Esophagus mucosa (tissue), 1 donor: ENCODE measurements around the gene GLOD5. TPM values are rescaled to one million over a fixed set of nuclear protein-coding genes. Genes with fewer than 3 reads are reported as not detected.
"Not testable (repeated sequence)": the region's sequence is repeated elsewhere in the genome, so short reads cannot be mapped to it uniquely, and the experiment has no call there.

ENCODE experiments used
- ATAC-seq: fragments of 200-7000 bp; cut with Tn5 transposase; one replicate; pipeline ENCODE4 v1.9.1; 2020
- total RNA-seq: library from RNA; stranded (reverse); gene quantifications from one replicate; pipeline ENCODE4 v1.2.4, GENCODE V29; 2023
- donor health status: DM: yes; HTN: yes; CAD: no.

GLOD5 gene
- total RNA-seq, 1 donor from 2014 or later = 0.52 TPM

DNA sequence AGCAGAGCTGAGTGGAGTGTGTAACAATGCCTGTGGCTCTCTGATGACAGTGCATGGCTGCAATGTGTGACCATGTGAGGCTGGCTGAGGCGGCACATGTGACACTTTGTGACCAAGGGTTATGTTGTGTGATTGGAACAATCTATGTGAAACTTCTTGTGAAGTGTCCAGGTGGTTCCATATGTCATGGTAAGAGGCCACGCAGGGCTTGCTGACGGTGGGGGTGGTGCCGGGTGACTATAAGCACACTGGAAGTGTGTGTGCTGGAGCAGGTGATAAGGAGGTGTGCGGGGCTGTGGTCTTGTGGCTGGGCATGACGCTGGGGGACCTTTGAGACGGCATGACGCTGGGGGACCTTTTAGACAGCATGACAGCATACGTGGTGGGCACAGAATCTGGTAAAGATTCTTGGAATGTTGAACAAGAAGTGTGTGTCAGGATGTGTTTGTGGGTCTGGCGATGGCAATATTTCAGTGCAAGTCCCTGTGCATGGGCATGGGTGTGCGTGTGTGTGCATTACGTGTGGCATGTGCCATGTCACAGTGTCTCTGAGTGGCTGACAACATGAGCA lies 32.9 kb downstream of the GLOD5 start:
- peak; percentile 42 for ATAC-seq

DNA sequence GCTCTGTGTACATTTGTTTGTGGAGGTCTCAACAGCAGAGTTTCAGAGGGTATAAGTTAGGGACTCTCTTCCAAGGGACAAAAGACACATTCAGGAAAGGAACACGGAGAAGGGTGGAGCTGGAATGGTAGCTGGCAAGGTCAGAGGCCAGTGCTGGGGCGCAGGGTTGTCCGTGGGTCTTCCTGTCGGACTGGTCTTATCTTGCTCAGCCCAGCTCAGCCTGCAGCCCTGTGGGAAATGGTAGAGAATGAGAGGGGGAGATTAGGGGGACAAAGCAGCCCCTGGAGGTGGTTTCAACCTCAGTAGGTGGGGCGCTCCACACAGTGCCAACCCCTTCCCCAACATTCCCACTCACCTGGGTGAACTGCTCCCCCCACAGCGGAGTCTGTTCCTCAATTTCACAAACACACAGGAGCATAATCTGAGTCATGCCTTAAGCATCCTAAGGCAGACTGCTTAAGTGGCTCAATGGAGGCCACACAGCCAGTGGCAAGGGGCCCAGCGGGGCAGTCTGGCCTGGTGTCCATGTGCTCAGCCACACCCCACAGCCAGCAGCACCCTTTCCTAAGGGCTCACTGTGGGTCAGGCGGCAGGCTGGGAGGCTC lies 33.5 kb downstream of the GLOD5 start:
- ATAC-seq = peak; percentile 48

DNA sequence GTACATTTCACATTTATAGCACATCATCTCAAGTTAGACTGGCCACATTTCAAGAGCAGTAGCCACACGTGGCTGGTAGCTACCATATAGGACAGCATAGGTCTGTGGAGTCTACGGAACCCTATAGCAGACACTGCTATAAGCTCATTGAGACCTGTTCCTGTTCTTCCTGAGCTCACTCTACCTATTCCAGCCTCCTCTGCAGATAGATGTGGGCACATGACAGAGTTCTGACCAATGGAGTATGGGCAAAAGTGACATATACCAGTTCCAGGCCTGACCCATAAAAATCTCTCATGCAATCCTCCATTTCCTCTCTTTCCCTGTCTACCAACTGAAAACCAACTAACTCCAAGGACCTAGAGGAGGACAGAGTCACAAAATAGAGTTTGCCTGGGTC lies 36.8 kb downstream of the GLOD5 start:
- no peak for ATAC-seq

DNA sequence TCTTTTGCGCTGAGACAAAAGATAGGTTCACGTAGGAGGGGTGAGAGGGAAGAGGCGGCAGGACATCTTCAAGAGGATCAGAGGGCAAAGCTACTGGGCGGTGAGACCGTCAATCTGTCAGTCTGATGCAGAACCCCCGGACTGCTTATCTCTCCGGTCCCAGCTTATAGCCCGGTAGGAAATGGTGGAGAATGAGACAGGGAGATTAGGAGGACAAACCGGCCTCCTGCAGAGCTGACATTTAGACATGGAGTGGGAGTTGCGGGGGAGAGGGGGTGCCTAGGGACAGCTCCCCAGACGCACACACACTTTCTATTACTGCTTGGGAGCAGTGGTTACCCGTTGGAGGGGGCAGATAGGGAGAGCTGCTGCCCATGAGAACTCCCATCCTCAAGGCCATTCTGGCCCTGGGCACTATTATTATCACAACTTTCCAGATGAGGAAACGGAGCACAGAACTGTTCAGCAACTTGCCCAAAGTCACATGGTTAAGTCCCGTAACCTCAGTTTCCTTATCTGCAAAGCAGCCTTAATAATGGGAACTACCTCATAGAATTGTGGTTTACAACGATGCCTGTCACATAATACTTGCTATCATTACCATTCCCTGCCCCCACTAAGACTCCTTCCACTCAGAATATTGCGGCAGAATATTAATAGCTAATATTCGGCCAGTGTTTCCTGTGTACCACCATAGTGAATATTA lies 39.2 kb downstream of the GLOD5 start:
- no peak for ATAC-seq

DNA sequence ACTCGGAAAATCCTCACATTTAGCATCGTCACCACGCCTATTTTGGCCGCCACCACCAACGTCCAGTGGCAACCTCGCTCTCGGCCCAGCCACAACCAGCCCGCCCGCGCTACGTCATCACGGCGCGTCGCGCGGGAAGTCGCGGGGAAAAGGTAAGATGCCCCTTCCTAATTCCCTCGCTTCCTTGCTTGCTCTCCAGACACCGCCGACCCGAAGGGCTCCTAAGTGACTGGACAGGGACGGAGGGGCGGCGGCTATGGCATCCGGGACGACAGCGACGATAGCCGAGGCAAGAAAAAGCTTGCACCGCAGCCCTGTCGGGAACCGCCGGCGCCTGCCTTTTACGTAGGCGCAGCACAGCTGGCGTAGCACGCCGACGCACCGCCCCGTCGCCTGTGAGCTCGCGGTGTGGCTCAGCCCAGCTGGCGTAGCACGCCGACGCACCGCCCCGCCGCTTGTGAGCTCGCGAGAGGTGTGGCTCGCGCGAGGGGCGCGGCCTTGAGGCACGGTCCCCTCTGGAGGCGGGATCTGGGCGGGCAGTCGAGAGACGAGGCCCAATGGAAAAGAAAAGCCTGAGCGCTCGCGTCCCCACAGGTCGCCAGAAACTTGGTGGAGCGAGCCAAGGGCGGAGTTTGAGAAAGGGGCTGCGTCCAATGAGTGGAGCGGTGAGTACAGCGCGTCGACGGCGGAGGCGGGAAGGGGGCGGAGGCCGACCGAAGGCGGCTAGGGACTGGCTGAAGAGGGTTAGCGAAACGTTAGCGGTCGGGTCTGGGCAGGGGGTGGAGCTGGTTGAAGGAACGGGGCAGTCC lies 39.9 kb downstream of the GLOD5 start, which contains the start of gene HDAC6:
Gene HDAC6, plus strand, starts transcription at position 788 of the 809 bp plus-strand sequence. CDS start 626 bp downstream, outside the sequence.
- ATAC-seq = peak; percentile 95

DNA sequence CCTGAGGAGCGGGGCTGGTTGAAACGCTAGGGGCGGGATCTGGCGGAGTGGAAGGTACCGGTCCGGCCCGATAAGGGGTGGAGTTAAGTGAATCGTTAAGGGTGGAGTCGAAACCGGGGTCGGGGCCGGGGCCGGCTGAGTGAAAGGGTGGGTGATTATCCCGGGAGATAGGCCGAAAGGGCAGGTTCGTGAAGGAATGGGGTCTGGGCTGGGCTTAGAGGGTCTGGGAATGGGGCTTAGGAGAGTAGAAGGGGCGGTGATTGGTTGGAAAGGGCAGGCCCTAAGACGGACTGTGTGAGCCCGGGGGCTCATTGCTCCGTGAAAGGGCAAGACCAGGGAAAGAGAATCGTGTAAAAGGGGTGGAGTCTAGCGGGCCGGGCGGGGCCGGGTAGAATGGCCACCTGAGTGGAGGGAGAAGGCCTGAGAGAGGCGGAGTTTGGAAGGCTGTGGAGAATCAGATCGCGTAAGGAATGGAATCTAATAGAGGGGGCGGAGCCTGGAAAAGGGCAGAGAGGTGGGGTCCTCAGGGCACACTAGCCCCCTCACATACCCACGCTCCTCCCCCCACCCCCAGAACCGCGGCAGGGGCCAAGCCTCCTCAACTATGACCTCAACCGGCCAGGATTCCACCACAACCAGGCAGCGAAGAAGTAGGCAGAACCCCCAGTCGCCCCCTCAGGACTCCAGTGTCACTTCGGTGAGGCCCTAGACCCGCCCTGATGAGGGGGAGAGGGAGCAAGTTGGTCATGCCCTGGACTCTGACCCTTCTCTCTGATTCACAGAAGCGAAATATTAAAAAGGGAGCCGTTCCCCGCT lies 40.8 kb downstream of the GLOD5 start:
- ATAC-seq = peak; percentile 69

DNA sequence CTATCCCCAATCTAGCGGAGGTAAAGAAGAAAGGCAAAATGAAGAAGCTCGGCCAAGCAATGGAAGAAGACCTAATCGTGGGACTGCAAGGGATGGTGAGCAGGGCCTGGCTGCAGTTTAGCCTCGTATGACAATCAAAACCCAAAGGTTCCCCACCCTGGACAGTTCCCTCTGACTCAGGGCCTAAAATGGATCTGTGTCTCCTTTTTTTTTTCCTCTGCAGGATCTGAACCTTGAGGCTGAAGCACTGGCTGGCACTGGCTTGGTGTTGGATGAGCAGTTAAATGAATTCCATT lies 41.3 kb downstream of the GLOD5 start:
- ATAC-seq = no peak

DNA sequence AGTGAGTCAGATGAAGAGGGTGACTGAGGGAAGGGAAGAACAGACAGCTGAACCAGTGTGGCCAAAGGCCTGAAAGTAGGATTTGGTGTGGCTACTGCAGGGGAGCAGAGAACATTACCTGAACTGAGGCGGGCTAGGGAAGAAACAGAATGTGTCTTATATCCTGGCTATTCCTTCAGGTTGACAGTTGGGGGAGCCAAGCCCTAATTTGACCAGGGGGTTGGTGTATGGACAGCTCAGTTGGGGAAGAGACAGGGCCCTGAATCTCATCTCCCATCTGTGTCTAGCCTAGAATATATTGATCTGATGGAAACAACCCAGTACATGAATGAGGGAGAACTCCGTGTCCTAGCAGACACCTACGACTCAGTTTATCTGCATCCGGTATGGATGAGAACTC lies 44.5 kb downstream of the GLOD5 start:
- no peak for ATAC-seq

DNA sequence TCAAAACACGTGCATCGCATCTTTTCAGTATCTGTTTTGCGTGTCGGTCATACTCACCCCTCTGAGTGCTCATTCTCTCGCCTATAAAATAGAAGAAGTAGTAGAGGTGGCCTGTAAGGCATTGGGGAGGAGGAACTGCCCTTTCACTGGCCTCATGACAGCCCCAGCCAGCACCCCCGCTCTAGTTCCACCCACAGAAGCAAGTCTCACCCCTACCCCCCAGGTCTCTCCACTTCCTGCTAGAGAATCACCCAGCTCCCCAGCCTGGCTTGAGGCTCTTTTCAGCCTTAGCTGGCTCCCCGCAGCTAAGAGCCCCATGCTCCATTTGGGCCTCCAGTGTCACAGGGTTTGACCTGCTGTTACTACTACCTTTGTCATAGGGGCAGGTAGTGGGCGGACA lies 52.1 kb downstream of the GLOD5 start:
- ATAC-seq = no peak

DNA sequence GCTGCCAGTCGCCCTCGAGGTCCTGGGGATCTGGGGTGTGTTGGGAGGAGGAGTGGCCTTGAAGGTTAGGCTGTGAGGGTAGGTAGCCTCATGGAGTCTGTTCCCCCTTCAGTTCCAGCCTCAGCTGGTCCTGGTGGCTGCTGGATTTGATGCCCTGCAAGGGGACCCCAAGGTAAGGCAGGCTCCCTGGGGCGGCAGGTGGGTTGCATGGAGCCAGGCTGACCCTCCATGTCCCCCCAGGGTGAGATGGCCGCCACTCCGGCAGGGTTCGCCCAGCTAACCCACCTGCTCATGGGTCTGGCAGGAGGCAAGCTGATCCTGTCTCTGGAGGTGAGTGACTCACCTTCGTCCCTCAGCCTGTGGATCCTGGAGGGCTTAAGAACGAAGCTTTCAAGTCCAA lies 53.2 kb downstream of the GLOD5 start:
- ATAC-seq = no peak

DNA sequence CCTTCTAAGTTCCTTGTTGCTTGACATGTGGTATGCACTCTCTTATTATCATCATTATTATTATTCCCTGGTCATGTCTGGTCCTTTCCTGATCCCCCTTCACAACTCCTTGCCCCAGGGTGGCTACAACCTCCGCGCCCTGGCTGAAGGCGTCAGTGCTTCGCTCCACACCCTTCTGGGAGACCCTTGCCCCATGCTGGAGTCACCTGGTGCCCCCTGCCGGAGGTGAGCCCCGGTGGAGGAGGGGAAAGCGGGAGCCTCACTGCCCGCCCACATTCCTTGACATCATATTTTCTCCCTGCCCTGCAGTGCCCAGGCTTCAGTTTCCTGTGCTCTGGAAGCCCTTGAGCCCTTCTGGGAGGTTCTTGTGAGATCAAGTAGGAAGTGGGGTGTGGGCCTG lies 53.7 kb downstream of the GLOD5 start:
- no peak for ATAC-seq

DNA sequence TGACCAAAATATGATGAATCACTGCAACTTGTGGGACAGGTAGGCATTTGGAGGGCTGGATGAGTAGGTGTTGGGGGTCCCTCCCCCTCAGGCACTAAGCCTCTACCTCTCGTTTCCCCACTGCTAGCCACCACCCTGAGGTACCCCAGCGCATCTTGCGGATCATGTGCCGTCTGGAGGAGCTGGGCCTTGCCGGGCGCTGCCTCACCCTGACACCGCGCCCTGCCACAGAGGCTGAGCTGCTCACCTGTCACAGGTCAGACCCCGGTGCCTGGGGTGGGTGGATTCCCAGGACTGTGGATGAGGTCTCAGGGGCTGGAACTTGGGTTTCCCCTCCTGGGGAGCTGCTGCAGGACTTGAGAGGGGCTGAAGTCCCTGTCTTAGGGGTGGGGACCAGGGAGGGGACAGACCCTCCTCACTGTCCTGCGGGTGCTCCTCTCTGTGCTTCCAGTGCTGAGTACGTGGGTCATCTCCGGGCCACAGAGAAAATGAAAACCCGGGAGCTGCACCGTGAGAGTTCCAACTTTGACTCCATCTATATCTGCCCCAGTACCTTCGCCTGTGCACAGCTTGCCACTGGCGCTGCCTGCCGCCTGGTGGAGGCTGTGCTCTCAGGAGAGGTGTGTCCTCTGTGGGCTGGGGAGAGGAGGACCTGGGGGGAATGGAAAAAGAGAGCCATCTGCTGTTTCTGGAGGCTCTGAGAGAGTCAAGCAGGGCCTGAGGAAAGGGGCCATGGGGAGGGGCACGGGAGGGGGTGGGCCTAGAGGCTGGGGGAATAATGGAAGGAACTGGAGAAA lies 54.7 kb downstream of the GLOD5 start:
- ATAC-seq = peak; percentile 19

DNA sequence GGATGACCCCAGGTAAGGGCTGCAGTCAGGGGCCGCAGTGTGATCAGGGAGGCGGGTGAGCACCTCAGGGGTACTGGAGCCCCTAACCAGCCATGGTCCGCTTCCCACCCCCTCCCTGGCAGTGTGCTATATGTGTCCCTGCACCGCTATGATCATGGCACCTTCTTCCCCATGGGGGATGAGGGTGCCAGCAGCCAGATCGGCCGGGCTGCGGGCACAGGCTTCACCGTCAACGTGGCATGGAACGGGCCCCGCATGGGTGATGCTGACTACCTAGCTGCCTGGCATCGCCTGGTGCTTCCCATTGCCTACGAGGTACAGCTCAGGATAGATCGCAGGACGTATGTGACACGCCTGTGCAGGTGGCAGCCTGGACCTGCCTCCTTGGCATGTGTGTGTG lies 56.6 kb downstream of the GLOD5 start:
- no peak for ATAC-seq

DNA sequence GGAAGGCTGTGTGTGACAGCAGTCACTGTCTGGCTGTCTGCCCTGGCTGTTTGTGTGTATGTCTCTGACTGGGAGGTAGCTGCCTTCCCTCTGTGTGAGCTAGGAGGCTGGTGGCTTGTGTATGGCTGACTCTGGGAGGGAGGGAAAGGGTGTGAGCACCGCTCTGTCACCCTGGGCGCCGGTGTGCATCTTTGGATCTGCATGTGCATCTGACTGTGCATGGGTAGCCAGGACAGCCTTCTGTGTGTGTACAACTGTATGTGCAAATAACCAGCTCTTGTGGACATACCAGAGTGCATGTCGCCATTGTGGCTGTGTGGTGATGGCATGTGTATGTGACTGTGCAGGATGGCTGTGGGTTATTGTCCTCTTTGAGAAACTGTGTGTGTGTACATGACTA lies 57.3 kb downstream of the GLOD5 start:
- no peak for ATAC-seq

DNA sequence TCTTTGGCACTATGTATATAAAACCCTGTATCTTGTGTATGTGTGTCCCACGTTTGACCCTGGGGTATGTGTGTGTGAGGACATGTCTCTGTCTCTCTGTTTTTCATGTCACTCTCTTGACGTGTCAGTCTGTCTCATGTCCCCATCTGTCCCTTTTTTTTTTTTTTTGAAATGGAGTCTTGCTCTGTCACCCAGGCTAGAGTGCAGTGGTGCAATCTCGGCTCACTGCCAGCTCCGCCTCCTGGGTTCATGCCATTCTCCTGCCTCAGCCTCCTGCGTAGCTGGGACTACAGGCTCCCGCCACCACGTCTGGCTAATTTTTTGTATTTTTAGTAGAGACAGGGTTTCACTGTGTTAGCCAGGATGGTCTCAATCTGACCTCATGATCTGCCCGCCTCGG lies 57.8 kb downstream of the GLOD5 start:
- not testable (repeated sequence) for ATAC-seq

DNA sequence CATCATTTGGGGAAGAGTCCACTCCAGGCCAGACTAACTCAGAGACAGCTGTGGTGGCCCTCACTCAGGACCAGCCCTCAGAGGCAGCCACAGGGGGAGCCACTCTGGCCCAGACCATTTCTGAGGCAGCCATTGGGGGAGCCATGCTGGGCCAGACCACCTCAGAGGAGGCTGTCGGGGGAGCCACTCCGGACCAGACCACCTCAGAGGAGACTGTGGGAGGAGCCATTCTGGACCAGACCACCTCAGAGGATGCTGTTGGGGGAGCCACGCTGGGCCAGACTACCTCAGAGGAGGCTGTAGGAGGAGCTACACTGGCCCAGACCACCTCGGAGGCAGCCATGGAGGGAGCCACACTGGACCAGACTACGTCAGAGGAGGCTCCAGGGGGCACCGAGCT lies 61.5 kb downstream of the GLOD5 start:
- no peak for ATAC-seq

Other genes starting within 250 kb of the GLOD5 start
- gene EBP, start 239.9 kb upstream of the GLOD5 start, total RNA-seq = 221 TPM
- gene TBC1D25, start 222.0 kb upstream of the GLOD5 start, total RNA-seq = 10.4 TPM
- gene RBM3, start 187.3 kb upstream of the GLOD5 start, total RNA-seq = 273 TPM
- 70.2 TPM for gene WDR13, start 164.3 kb upstream of the GLOD5 start, total RNA-seq
- gene WAS, start 77.9 kb upstream of the GLOD5 start, total RNA-seq = 1.2 TPM
- gene SUV39H1, start 65.0 kb upstream of the GLOD5 start, total RNA-seq = 6.4 TPM
- gene GATA1, start 24.8 kb downstream of the GLOD5 start, total RNA-seq = not detected
- 46.5 TPM for gene HDAC6, start 40.3 kb downstream of the GLOD5 start, total RNA-seq
- gene ERAS, start 64.8 kb downstream of the GLOD5 start, total RNA-seq = not detected
- 0.36 TPM for gene PCSK1N, start 73.9 kb downstream of the GLOD5 start, total RNA-seq
- gene TIMM17B, start 136.0 kb downstream of the GLOD5 start, total RNA-seq = 33.9 TPM
- 53.5 TPM for gene PQBP1, start 136.2 kb downstream of the GLOD5 start, total RNA-seq
- 17.4 TPM for gene SLC35A2, start 149.9 kb downstream of the GLOD5 start, total RNA-seq
- 4.4 TPM for gene PIM2, start 157.3 kb downstream of the GLOD5 start, total RNA-seq
- 20.3 TPM for gene OTUD5, start 195.9 kb downstream of the GLOD5 start, total RNA-seq
- 0.28 TPM for gene KCND1, start 210.1 kb downstream of the GLOD5 start, total RNA-seq
- 21.2 TPM for gene GRIPAP1, start 240.5 kb downstream of the GLOD5 start, total RNA-seq